Measurements from ENCODE around the gene OSBP2. TPM values are rescaled to one million over a fixed set of nuclear protein-coding genes. Genes with fewer than 3 reads are reported as not detected.

Gene OSBP2
- total and polyA plus RNA-seq, 2 donors, result 1.5 to 5.2 TPM

- WGBS, result 2% methylated on average over 9 of the region's 9 CpGs
- no peak for DNase-seq (ENCODE audit: extremely low spot score)
- no peak overlapping the region for H3K4me3 ChIP-seq (ENCODE audit: low read depth, low read length)
Observed at GRCh38 chr22:30920407-30920806, 225.7 kb downstream of the OSBP2 start.

GRCh38 chr22:30921108-30921507 lies 226.4 kb downstream of the OSBP2 start:
- no peak for DNase-seq (ENCODE audit: extremely low spot score)
- Histone ChIP-seq H3K4me1 (ENCODE audit: insufficient read depth) (no peaks in the 10 kb centered on the region), H3K4me3 (ENCODE audit: low read depth, low read length) (no peak overlapping the region), H3K27ac (ENCODE audit: low read depth) (no peak overlapping the region), H3K36me3 (ENCODE audit: insufficient read depth) (no peaks in the 10 kb centered on the region)
- WGBS, result 65% methylated on average over 6 of the region's 6 CpGs

More at GRCh38 chr22:30920407-30920806, 225.7 kb downstream of the OSBP2 start:
- no peaks in the 10 kb centered on the region for H3K4me1 ChIP-seq (ENCODE audit: insufficient read depth)
- H3K36me3 ChIP-seq (ENCODE audit: insufficient read depth), result no peaks in the 10 kb centered on the region
- no peak overlapping the region for H3K27ac ChIP-seq (ENCODE audit: low read depth)

GRCh38 chr22:30922151-30922611 lies 227.5 kb downstream of the OSBP2 start:
- H3K27ac ChIP-seq (ENCODE audit: low read depth), result no peak overlapping the region
- 43% methylated on average over 34 of the region's 34 CpGs for WGBS

GRCh38 chr22:30923168-30923900 lies 228.7 kb downstream of the OSBP2 start:
- no peak for DNase-seq (ENCODE audit: extremely low spot score)
- Histone ChIP-seq H3K36me3 (ENCODE audit: insufficient read depth) (peaks cover 4% of the 10 kb centered on the region), H3K4me1 (ENCODE audit: insufficient read depth) (no peaks in the 10 kb centered on the region), H3K4me3 (ENCODE audit: low read depth, low read length) (no peak overlapping the region), H3K27ac (ENCODE audit: low read depth) (no peak overlapping the region)
- WGBS, result 89% methylated on average over 9 of the region's 9 CpGs

More at GRCh38 chr22:30922151-30922611, 227.5 kb downstream of the OSBP2 start:
- DNase-seq (ENCODE audit: extremely low spot score), result peak; percentile 29
- no peaks in the 10 kb centered on the region for H3K4me1 ChIP-seq (ENCODE audit: insufficient read depth)
- H3K4me3 ChIP-seq (ENCODE audit: low read depth, low read length), result peak overlapping the region; percentile 37
- H3K36me3 ChIP-seq (ENCODE audit: insufficient read depth), result no peaks in the 10 kb centered on the region

DNA sequence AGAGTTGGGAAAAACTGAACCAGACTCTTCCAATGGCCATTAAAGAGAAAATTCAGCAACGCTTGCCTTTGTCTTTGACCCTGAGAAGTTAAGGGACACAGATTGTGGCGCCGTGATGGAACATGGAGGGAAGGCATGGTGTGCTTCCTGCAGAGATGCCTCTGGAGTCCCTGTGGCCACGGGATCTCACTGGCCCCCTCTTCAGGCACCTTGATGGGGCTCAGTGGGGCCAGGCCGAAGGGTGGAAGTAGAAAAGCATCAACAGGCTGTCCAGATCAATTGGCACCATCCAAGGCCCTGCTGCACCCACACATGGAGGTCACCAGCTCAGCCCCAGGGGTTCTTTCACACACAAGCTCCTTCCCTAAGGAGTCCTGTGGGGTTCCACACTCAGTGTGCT lies 231.0 kb downstream of the OSBP2 start:
- WGBS, result 92% methylated on average over 5 of the region's 5 CpGs
- no peak overlapping the region for H3K27ac ChIP-seq (ENCODE audit: low read depth)
- H3K36me3 ChIP-seq (ENCODE audit: insufficient read depth), result peaks cover 4% of the 10 kb centered on the region
- no peaks in the 10 kb centered on the region for H3K4me1 ChIP-seq (ENCODE audit: insufficient read depth)
- no peak for DNase-seq (ENCODE audit: extremely low spot score)
- H3K4me3 ChIP-seq (ENCODE audit: low read depth, low read length), result no peak overlapping the region

DNA sequence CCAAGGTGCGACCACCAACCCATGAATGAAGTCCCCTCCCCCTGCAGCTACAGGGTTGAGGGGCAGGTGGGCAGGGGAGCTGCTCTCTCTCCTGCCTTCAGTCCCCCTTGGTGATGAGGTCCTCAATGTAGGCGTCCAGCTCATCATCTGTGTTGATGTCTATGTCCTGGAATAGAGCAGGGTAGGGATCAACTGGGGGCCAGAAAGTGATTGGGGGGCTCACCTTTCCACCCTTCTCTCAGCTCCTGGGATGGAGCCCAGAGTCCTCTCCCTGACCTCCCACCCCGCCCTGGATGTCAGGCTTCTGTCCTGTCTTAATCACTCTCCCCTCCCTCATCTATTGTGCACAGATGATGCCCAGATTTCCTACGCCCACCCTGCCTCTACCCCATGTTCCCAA lies 232.0 kb downstream of the OSBP2 start:
- 86% methylated on average over 4 of the region's 4 CpGs for WGBS
- Histone ChIP-seq H3K4me3 (ENCODE audit: low read depth, low read length) (no peak overlapping the region), H3K27ac (ENCODE audit: low read depth) (no peak overlapping the region), H3K36me3 (ENCODE audit: insufficient read depth) (peaks cover 4% of the 10 kb centered on the region), H3K4me1 (ENCODE audit: insufficient read depth) (no peaks in the 10 kb centered on the region)
- DNase-seq (ENCODE audit: extremely low spot score), result no peak

DNA sequence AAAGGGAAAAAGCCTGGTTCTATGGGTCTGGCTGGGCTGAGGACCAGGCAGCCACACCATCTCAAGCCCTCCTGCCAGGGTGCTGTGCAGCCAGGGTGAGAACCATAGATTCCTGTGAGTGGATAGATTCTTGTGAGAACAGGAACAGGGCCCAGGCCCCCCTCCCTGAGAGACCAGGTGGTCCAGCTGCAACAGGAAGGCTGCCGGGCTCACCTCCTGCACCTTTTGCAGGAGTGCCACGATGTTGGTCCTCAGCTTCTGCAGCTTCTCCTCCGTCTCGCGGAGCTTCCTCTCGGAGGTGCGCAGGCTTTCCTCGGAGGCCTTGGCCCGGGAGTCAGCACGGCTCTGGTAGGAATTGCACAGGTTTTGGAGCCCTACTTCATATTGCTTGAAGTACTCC lies 233.1 kb downstream of the OSBP2 start:
- no peaks in the 10 kb centered on the region for H3K4me1 ChIP-seq (ENCODE audit: insufficient read depth)
- peaks cover 4% of the 10 kb centered on the region for H3K36me3 ChIP-seq (ENCODE audit: insufficient read depth)
- 94% methylated on average over 10 of the region's 10 CpGs for WGBS

DNA sequence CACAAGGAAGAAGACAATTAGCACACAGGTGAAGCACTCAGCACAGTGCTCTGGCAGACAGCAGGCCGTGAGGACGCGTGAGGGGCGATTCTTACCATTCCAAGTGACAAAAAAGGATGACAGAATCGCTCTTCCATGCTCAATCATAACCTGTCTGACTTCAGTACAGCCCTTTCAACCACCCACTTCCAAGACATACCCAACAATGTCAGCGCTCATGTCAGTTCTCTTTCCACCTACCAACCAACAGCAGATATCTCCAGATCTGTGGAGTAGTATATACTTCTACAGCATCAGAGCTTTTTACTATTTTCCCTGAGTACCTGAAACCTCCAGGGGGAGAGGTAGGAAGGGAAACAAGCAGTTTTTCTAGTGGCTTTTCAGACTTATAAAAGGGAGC lies 233.7 kb downstream of the OSBP2 start:
- no peak for DNase-seq (ENCODE audit: extremely low spot score)
- Histone ChIP-seq H3K4me1 (ENCODE audit: insufficient read depth) (no peaks in the 10 kb centered on the region), H3K4me3 (ENCODE audit: low read depth, low read length) (no peak overlapping the region), H3K27ac (ENCODE audit: low read depth) (no peak overlapping the region), H3K36me3 (ENCODE audit: insufficient read depth) (peaks cover 4% of the 10 kb centered on the region)
- WGBS, result 97% methylated on average over 6 of the region's 6 CpGs

More for the DNA sequence above, 233.1 kb downstream of the OSBP2 start:
- H3K4me3 ChIP-seq (ENCODE audit: low read depth, low read length), result no peak overlapping the region
- no peak for DNase-seq (ENCODE audit: extremely low spot score)
- H3K27ac ChIP-seq (ENCODE audit: low read depth), result no peak overlapping the region

DNA sequence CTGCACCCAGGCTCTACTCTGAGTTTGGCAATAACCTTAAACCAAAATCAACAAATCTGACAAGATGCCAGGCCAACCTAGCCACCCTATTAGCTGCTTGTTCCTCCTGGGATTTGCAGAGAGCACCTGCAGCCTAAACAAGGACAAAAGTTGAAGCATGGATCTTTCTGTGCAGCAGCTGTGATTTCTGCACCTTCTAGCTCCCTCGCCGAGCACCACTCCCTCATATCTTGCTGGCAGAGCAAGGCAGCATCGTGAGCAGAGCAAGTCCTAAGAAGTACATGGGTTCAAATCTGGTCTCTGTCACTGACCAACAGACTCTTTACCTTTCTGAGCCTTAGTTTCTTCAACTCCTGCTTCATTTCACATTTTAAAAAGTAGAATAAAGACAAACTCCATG lies 235.6 kb downstream of the OSBP2 start:
- no peaks in the 10 kb centered on the region for H3K4me1 ChIP-seq (ENCODE audit: insufficient read depth)
- 82% methylated on average over 3 of the region's 3 CpGs for WGBS
- no peak for DNase-seq (ENCODE audit: extremely low spot score)
- H3K36me3 ChIP-seq (ENCODE audit: insufficient read depth), result peaks cover 13% of the 10 kb centered on the region
- H3K27ac ChIP-seq (ENCODE audit: low read depth), result no peak overlapping the region
- H3K4me3 ChIP-seq (ENCODE audit: low read depth, low read length), result no peak overlapping the region

- no peak overlapping the region for H3K4me3 ChIP-seq (ENCODE audit: low read depth, low read length)
- H3K27ac ChIP-seq (ENCODE audit: low read depth), result no peak overlapping the region
- 91% methylated on average over 4 of the region's 4 CpGs for WGBS
- H3K4me1 ChIP-seq (ENCODE audit: insufficient read depth), result no peaks in the 10 kb centered on the region
- peaks cover 13% of the 10 kb centered on the region for H3K36me3 ChIP-seq (ENCODE audit: insufficient read depth)
- DNase-seq (ENCODE audit: extremely low spot score), result no peak
Observed at GRCh38 chr22:30931541-30932300, 237.0 kb downstream of the OSBP2 start.

- WGBS, result 93% methylated on average over 16 of the region's 16 CpGs
- no peaks in the 10 kb centered on the region for H3K4me1 ChIP-seq (ENCODE audit: insufficient read depth)
- no peak overlapping the region for H3K27ac ChIP-seq (ENCODE audit: low read depth)
- peaks cover 16% of the 10 kb centered on the region for H3K36me3 ChIP-seq (ENCODE audit: insufficient read depth)
- no peak overlapping the region for H3K4me3 ChIP-seq (ENCODE audit: low read depth, low read length)
- no peak for DNase-seq (ENCODE audit: extremely low spot score)
Observed at GRCh38 chr22:30932661-30933060, 238.0 kb downstream of the OSBP2 start.

GRCh38 chr22:30933457-30933856 lies 238.8 kb downstream of the OSBP2 start:
- Histone ChIP-seq H3K27ac (ENCODE audit: low read depth) (no peak overlapping the region), H3K36me3 (ENCODE audit: insufficient read depth) (peaks cover 13% of the 10 kb centered on the region), H3K4me1 (ENCODE audit: insufficient read depth) (no peaks in the 10 kb centered on the region), H3K4me3 (ENCODE audit: low read depth, low read length) (no peak overlapping the region)
- WGBS, result 78% methylated on average over 7 of the region's 7 CpGs
- DNase-seq (ENCODE audit: extremely low spot score), result no peak

- H3K36me3 ChIP-seq (ENCODE audit: insufficient read depth), result peaks cover 13% of the 10 kb centered on the region
- WGBS, result 94% methylated on average over 8 of the region's 8 CpGs
- DNase-seq (ENCODE audit: extremely low spot score), result no peak
- no peak overlapping the region for H3K27ac ChIP-seq (ENCODE audit: low read depth)
- no peak overlapping the region for H3K4me3 ChIP-seq (ENCODE audit: low read depth, low read length)
- no peaks in the 10 kb centered on the region for H3K4me1 ChIP-seq (ENCODE audit: insufficient read depth)
Observed at GRCh38 chr22:30934053-30934452, 239.4 kb downstream of the OSBP2 start.
